ENCODE data around the gene RDH13.

DNA sequence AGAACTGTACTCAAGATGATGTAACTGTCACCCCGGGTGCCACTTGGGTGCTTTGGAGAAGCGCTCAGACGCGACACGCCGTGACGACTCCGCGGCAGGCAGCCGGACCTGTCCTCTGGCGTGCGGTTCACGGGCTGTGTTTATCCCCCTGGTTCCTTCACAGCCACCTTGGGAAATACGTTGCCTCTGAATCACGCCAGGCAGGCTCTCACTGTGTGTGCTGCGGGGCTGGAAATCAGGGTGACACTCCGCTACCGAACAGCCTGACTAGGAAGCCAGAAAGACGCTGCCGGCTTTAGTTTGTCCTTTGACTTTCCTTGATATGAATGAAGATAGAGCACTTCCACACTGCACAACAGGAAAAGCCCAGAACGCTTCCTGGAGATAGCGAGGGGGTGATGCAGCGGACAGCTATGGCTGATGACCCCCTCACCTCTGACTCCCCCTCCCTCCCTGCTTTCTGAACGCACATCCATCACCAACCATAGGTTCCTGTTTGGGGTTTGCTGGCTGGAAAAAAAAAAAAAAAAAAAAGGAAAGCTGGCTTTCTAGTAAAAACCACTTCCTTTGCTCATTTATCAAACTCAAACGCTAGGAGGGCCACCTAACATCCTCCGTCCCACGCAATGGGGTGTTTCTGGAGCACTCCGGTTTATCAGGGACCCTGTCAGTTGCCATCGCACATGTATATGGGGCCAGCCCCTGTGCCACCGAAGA is 21.2 kb downstream of the RDH13 start:
- TF ChIP-seq, protein P1, sequence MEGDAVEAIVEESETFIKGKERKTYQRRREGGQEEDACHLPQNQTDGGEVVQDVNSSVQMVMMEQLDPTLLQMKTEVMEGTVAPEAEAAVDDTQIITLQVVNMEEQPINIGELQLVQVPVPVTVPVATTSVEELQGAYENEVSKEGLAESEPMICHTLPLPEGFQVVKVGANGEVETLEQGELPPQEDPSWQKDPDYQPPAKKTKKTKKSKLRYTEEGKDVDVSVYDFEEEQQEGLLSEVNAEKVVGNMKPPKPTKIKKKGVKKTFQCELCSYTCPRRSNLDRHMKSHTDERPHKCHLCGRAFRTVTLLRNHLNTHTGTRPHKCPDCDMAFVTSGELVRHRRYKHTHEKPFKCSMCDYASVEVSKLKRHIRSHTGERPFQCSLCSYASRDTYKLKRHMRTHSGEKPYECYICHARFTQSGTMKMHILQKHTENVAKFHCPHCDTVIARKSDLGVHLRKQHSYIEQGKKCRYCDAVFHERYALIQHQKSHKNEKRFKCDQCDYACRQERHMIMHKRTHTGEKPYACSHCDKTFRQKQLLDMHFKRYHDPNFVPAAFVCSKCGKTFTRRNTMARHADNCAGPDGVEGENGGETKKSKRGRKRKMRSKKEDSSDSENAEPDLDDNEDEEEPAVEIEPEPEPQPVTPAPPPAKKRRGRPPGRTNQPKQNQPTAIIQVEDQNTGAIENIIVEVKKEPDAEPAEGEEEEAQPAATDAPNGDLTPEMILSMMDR (IDR thresholded peaks at IDR 0.05) = no peak
- TF ChIP-seq EP300 (IDR thresholded peaks at IDR 0.05) = no peak
